HG03439 (cell line): ENCODE measurements around the gene GFRA4.

ENCODE experiments used
- ATAC-seq: cut with Tn5 transposase; IDR thresholded peaks from one replicate; pipeline ENCODE4 v1.9.1; 2021; ENCODE audit warnings: mild to moderate bottlenecking, moderate library complexity; ENCODE audit not compliant: unreplicated experiment

The GFRA4 gene, protein sequence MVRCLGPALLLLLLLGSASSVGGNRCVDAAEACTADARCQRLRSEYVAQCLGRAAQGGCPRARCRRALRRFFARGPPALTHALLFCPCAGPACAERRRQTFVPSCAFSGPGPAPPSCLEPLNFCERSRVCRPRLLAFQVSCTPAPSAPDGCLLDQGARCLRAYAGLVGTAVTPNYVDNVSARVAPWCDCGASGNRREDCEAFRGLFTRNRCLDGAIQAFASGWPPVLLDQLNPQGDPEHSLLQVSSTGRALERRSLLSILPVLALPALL

GRCh38 chr20:3663031-3663701, at the start of gene GFRA4:
Gene GFRA4, minus strand, starts transcription at chr20:3663399. Its CDS starts 0 bp downstream, at chr20:3663399.
- no peak for ATAC-seq

- no peak for ATAC-seq
These were observed 49.2 kb upstream of the GFRA4 start, which contains the start of gene SIGLEC1 for GRCh38 chr20:3712279-3712873. Gene SIGLEC1, minus strand, starts transcription at chr20:3712600. Its CDS starts 5,472 bp downstream, at chr20:3707128.

DNA sequence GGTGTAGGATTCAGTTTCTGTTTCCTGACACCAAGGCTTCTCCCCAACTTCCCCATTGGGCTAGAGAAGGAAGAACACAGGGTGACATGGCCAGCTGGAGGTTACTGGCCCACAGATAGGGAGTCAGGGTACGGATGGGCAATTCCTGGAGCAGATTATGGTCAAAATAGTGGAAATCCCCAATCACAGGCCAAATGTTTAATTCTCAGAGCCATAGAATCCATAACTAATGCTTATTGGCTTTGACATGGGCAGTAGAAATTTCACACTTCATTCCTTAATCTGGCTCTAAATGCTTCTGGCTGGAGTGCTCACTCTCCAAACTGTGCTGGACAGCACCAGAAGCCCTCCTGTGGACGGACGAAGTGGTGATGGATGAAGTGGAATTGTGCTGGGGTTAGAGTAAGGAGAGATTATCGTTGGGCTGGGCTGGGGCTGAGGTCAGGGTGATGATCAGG, 48.3 kb upstream of the GFRA4 start:
- ATAC-seq: no peak

GRCh38 chr20:3710703-3711483, 47.7 kb upstream of the GFRA4 start:
- no peak for ATAC-seq

DNA sequence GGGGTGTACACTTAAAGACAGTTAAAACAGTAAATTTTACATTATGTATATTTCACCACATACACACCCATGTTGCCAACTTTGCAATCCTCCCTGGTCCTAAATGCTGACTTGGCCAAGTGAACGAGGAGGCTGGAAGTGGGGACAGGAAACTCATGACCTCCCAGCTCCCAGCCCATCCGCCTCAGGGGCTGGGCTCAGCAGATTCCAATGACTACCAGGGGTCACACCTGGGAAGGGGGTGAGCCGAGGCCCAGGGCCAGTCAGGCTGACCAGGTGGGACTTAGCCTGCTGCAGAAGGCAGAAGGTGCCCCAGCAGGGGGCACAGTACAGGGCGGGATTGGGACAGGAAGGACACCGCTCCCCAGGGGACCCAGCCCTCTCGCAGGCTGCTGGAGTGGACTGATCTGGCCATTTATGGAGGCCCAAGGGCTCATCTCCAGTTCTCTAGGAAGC, 46.8 kb upstream of the GFRA4 start:
- ATAC-seq: no peak

DNA sequence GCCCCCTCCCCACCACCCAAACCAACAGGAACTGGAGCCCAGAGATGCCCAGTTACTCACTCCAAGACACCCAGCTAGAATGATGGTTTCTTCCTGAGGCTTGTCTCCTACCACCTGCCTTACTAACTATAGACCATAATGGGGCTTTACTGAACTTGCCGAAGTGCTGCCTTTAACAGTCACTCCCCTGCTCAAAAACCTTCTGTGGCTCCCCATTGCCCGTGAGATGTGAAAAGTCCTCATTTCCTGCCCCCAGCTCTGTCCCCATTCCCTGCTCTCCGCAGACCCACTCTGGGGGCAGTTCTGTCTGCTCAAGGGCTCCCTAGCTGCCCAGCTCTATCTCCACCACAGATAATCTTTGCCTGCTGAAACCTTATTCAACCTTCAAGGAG, 44.3 kb upstream of the GFRA4 start:
- ATAC-seq: no peak

DNA sequence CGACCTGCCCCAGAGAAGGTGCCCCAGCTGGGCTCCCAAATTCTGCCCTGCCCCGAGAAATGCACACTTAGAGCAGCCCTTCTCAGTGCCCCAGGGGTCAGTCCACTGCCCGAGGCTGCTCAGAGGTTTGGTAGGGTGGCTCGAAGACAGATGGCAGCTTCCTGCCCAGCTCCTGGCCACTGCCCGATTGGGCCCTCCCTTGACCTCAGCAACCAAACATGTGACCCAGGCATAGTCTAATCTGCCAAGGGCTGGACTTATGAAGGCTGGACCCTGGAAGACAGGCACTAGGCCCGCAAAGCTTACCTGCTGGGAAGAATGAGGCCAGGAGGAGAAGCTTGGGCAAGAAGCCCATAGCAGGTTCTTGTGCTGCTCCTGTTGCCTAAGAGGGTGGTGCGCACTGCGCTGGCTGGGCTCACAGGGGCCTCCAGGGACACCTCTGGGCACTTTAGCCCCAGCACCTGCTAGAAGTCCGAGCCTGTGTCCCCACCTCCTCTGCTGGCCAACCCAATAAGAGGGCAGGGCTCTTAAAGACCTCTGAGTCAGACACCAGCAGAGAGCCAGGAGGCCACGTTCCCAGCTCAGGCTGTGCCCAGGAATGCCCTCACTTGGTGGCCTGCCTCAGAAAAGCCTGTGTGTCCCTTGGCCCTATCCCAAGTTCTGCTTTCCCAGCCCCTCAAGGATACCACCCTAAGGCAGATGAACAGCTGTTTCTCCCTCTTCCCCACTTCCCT, 43.7 kb upstream of the GFRA4 start:
- ATAC-seq: no peak

DNA sequence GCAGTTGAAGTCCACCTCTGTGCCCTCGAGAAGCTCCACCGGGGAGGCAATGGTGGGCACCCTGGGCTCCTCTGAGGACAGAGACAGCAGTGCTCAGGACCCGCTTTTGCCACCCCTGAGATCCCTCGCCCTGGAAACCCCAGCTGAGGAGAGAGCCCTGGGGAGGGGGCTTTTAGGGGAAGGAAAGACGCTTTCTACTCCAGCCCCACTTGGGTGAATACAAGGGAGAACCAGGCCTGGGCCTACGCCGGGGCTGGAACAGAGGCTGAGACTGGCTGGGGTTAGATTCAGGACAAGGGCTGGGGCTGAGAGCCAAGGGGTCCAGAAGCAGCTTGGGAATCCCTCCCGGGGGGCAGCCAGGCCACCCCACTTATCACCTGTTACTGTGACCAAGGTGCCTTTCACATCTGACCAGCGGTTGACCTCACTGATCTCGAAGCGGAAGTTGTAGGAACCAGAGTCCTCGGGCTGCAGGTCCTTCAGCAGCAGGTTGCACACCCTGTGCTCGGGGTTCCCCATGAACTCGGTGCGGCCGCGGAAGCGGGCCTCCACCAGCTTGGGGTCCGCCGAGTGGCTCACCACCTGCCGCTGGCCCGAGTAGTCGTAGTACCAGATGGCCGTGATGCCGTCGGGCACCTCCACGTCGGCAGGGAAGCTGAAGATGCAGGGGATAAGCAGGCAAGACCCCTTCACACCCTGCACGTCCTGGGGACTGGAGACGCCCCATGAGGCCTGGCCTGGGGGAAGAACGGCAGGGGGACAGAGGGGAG, 43.0 kb upstream of the GFRA4 start:
- ATAC-seq: no peak

DNA sequence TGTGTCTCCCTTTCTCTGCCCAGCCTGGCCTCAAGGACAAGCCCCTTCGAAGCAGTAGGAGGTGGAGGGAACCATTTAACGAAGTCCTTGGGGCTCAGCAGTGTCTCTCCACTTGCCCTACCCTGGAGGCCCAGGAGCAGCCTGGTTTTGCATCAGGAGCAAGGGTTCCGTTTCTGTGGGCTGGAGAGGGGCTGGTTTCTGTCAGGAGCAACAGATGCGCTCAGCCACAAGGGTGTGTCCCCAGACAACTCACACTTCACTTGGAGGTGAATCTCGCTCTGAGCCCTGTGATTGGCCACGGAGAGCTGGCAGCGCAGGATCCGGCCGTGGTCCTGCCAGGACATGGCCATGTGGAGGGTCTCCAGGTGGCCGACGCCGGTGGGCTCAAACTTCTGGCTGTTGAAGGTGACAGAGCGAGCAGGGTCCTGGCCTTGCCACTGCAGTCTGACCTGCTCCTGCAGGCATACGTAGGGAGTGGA, 42.3 kb upstream of the GFRA4 start:
- ATAC-seq: no peak

DNA sequence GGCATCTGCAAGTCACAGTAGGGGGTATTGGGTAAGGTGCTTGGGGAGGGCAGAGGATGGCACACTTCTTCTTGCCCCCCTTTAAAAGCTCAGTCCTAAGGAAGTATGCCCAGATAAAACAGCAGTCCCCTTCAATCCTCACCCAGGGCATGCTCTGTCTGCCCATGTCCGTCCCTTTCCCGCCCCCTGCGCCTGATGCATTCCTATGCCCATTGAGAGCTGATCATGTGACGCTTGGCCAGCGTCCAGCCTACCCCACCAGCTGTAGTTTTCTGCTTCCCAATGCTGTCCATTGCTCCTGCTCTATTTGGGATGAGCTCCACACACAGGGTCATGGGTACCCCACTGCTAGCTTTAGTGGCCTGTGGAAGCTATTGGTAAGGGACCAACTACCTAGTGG, 40.9 kb upstream of the GFRA4 start:
- no peak for ATAC-seq

DNA sequence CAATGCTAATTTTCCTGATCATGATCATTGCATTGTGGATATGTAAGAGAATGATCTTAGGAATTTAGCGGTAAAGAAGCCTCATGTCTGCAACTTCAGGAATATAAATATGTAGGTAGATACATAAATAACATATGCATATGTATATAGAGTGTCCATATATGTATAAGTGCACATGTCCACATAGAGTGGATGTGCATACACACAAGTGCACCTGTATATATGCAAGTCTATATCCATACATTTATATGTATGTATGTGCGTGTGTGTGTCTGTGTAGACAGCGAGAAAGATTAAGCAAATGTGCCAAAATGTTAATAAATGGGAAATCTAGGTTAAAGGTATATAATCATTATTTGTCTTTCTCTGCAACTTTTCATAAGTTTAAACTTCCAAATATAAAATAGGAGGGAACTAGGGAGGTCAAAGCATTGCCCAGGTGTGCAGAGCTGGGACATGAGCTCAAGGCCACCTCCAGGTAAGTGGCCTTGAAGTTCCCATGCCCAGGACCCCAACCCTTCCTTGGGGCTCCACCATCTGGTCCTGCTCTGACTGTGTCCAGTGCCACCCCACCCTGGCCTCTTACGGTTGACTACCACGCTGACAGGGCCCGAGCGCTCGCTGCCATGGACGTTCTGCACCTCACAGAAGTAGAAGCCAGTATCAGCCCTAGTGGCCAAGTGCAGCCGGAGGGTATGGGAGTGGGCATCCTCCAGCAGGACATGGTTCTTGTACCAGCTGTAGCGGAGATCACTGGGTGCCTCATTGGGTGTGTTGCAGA, 39.6 kb upstream of the GFRA4 start:
- no peak for ATAC-seq

DNA sequence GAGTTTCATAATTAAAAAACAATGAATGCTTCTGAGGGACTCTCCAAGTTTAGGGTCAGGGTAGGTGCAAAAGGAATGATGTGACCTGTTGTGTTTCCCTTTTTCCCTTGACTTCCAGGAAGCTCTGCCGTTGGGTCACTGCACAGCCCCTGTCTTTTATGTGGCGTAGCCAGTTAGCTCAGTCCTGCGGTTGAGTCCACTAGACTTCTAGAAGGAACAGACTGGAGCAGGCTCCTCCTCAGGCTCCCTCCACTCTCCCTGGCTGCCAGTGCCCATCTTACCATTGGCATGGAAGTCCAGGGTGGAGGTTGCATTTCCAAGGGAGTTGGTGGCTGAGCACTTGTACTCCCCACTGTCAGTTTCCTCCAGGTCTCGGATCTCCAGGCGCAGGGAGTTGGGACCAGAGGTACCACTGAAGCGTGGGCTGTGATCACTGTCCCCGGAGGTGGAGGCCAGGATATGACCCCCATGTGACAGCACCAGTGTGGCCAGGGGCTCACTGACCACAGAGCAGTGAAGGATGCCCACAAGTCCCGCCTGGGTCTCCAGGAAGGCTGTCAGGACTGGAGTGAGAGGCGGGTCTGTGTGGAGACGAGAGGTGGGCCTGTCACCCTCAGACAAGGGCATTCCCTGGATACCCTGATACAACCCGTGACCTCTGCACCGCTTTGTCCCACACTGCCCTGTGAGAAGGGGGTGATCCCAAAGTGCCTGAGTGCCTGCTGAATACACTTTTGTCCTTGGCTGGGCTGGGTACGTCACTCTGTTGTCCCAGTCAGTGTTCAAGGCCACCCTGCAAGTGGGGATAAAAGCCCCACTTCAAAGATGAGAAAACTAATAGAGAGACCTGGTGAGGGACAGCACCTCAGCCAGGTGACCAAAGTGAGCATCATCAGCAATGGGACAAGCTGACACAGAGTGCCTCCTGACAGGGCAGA, 38.1 kb upstream of the GFRA4 start:
- no peak for ATAC-seq

GRCh38 chr20:3699037-3699436, 35.8 kb upstream of the GFRA4 start:
- ATAC-seq: no peak

GRCh38 chr20:3698591-3699001, 35.4 kb upstream of the GFRA4 start:
- no peak for ATAC-seq

DNA sequence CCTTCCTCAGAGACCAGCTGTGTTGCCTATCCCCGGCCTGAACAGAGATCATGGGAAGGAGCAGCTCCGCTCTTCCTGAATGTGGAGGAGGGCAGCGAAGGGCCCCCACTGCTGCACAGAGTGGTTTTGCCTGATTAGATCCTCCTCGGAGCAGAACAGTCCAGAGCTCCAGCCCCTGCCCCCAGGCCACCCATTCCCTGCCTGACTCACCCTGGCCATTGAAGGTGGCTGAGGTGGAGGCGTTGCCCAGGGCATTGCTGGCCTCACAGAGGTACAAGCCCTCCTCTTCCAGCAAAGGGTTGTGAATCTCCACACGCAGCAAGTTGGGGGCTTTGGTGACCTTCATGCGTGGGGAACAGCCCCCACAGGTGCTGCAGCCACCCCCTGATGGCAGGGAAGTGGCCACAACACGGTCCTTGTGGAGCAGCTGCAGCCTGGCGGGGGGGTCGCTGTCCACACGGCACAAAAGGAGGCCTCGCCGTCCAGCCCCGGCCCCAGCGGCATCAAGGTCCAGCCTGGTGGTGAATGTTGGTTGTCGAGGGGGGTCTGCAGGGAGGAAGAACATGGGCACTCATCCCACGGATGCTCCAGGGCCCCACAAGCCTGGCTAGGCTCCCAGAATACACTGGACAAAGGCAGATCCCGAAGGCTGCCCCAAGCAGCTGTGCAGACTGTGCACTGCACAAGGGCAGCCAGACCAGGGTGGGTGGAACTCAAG, 34.5 kb upstream of the GFRA4 start:
- no peak for ATAC-seq

DNA sequence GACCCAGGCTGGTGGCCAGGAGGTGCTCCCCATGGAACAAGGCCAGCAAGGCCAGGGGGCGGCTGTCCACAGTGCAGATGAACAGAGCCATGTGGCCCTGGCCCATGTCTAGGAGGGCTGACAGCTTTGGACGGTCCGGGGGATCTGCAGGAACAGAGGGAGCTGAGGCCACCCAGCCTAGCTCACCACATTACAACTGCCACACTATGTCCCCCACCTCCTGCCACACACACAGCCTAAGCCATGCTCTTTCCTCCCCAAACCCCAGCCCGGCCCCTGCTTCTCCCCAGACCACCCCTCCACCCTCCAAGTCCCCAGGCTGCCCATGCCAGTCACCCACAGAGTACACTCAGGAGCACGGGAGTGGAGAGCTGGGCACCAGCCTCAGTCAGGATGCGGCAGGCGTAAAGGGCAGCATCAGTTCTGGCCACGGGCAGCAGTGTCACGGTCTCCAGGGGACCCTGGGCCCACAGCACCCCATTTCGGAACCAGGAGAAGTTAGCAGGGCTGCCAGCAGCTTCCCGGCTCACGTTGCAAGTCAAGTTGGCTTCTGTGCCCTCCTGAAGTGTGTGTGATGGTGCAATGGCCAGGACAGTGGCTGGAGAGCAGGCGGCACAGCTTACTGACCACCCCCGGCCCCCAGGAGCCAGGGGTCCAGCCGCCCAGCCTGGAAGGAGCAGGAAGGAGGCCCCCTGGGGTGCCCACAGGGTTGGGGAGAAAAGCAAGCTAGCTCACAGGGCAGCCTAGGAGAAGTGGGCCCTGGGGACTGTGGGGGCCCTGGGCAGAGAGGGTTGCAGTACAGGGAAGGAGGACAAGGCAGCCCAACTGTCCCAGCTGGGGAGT, 33.8 kb upstream of the GFRA4 start:
- no peak for ATAC-seq
